Liver (tissue), 3 donors: ENCODE data around the gene SAA4.

Experiments used
- JUND ChIP-seq, 2 donors: IDR thresholded peaks; 2 replicates each; pipeline ENCODE4 v1.6.1; 2016; ENCODE audit warnings: antibody characterized with exemption in 2 of 2
- MAX ChIP-seq: IDR thresholded peaks from 2 replicates; pipeline ENCODE4 v1.6.1; 2016; ENCODE audit warnings: antibody characterized with exemption
- RAD21 ChIP-seq, 2 donors: IDR thresholded peaks; 2 replicates each; pipeline ENCODE4 v1.6.1; 2016; ENCODE audit warnings: antibody characterized with exemption in 2 of 2, mild to moderate bottlenecking in 2 of 2
- REST ChIP-seq: IDR thresholded peaks from 2 replicates; pipeline ENCODE4 v1.6.1; 2016; ENCODE audit warnings: antibody characterized with exemption, mild to moderate bottlenecking
- TAF1 ChIP-seq: conservative IDR thresholded peaks from 2 replicates; pipeline ENCODE4 v1.6.1; 2016; ENCODE audit warnings: antibody characterized with exemption, mild to moderate bottlenecking
- YY1 ChIP-seq: IDR thresholded peaks from 2 replicates; pipeline ENCODE4 v1.6.1; 2016; ENCODE audit warnings: antibody characterized with exemption, mild to moderate bottlenecking
- TF ChIP-seq, protein P1 (sequence below): fragments of 150-350 bp; IDR thresholded peaks from 2 replicates; pipeline ENCODE4 v1.5.1; 2017; ENCODE audit warnings: improper control_type of control experiment, low read depth, low read length; ENCODE audit not compliant: missing input control
- TF ChIP-seq, protein P2 (sequence below): IDR thresholded peaks from 2 replicates; pipeline ENCODE4 v1.6.1; 2016; ENCODE audit warnings: antibody characterized with exemption
- donor health status: healthy.
- donor health status: healthy.

DNA sequence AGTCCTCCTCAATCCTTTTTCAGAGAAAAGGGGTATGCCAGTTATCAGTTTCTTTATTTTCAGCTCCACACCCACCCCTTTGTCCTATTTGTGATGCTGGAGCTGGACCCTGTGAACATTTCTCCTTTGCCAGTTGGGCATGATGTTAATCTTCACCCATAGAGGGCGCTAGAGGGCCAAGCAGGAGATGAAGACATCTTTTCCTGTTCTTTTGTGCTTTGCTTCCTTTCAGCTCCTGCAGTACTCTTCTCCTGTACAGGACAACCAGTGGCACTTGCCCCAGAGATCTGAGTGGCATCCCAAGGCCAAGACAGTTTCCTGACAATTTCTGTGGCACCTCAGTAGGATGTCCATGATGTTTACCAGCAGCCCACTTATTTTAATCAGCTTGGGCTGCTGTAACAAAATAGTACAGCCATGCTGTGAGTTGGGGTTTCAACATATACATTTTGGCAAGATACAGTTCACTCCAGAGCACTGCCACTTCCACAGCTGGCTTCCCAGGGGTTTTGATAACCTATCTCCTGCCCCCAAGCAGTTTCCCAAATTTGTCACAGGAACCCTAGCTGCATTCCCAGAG is 7.3 kb upstream of the SAA4 start:
- TF ChIP-seq, protein P1, sequence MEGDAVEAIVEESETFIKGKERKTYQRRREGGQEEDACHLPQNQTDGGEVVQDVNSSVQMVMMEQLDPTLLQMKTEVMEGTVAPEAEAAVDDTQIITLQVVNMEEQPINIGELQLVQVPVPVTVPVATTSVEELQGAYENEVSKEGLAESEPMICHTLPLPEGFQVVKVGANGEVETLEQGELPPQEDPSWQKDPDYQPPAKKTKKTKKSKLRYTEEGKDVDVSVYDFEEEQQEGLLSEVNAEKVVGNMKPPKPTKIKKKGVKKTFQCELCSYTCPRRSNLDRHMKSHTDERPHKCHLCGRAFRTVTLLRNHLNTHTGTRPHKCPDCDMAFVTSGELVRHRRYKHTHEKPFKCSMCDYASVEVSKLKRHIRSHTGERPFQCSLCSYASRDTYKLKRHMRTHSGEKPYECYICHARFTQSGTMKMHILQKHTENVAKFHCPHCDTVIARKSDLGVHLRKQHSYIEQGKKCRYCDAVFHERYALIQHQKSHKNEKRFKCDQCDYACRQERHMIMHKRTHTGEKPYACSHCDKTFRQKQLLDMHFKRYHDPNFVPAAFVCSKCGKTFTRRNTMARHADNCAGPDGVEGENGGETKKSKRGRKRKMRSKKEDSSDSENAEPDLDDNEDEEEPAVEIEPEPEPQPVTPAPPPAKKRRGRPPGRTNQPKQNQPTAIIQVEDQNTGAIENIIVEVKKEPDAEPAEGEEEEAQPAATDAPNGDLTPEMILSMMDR = peak; percentile 84
- no peak for TF ChIP-seq REST
- peak; percentile 24 for TF ChIP-seq YY1
- peak; percentile 84 to 86 for TF ChIP-seq RAD21 (IDR thresholded peaks at IDR 0.05)
- TF ChIP-seq, protein P2, sequence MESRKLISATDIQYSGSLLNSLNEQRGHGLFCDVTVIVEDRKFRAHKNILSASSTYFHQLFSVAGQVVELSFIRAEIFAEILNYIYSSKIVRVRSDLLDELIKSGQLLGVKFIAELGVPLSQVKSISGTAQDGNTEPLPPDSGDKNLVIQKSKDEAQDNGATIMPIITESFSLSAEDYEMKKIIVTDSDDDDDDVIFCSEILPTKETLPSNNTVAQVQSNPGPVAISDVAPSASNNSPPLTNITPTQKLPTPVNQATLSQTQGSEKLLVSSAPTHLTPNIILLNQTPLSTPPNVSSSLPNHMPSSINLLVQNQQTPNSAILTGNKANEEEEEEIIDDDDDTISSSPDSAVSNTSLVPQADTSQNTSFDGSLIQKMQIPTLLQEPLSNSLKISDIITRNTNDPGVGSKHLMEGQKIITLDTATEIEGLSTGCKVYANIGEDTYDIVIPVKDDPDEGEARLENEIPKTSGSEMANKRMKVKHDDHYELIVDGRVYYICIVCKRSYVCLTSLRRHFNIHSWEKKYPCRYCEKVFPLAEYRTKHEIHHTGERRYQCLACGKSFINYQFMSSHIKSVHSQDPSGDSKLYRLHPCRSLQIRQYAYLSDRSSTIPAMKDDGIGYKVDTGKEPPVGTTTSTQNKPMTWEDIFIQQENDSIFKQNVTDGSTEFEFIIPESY = no peak
- TF ChIP-seq MAX = no peak
- no peak for TF ChIP-seq JUND (IDR thresholded peaks at IDR 0.05)
- TF ChIP-seq TAF1 = no peak
